Brain pericyte (primary cell): ENCODE results near the gene DLEC1.
A peak's percentile ranks its signal among the peaks of the same experiment; 100 is the strongest.
"Not testable (repeated sequence)": the region's sequence is repeated elsewhere in the genome, so short reads cannot be mapped to it uniquely, and the experiment has no call there.

Experiments used
- DNase-seq: peaks from one replicate; pipeline ENCODE4 v3.0.0-alpha.2; 2012; ENCODE audit warnings: low read depth, low spot score

Gene DLEC1

DNA sequence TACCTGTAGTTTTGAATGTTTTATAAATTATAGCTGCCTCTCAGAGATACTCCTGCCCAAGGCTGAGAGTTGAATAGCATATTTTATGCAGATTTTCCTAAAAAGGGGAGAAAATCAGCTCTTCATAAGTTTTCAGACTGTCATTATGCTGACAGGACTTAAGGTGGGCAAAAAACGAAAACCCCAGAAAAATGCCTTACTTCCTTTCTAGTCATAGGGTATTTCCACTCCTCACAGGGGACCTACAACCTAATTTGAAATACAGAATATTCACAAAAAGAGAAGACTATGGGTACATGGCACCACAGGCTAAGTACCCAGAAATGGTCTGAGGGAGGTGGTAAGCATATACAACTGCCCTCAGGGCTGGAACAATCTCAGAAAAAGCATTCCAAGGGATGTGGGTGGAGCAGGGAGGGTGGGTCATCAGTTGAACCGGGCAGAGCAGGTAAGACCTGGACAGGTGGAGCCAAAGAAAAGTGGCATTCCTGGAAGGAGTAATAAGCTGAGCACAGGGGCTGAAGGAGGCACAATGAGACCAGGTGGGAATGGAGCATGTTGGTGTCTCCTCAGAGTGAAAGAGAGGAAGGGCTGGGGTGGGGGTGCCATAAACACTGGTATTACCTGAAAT lies 115.7 kb downstream of the DLEC1 start:
- no peak for DNase-seq

DNA sequence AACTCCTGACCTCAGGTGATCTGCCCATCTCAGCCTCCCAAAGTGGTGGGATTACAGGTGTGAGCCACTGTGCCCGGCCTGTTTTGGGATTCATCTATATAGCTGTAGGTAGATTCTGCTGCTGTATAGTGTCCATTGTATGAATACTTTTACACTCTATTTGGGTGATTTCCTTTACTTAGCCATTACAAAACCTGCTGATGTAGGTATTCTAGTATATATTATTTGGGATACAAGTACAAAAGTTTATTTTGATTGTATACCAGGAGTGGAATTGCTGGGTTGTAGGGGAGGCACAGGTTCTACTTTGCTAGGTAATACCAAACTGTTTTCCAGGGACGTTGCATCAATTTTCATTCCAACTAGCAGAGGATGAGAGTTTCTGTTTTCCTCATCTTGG lies 116.8 kb downstream of the DLEC1 start:
- no peak for DNase-seq

DNA sequence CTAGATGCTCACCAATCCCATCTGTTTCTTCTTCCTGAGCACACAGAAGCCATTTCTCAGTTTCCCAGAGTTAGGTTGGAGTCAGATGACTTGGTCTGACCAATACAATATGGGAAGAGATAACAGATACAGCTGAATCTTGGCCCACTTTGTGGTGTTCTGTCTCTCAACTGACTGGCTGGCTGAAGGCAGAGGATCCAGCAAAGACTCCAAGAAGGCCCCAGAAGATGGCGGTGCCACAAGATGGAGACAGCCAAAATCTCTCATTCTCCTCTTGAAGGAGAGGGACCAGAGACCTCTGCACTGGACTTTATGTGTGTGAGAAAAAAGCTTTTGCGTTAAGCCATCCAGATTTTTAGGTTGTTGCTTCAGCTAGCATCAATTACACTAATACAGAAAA lies 118.1 kb downstream of the DLEC1 start:
- DNase-seq: no peak

DNA sequence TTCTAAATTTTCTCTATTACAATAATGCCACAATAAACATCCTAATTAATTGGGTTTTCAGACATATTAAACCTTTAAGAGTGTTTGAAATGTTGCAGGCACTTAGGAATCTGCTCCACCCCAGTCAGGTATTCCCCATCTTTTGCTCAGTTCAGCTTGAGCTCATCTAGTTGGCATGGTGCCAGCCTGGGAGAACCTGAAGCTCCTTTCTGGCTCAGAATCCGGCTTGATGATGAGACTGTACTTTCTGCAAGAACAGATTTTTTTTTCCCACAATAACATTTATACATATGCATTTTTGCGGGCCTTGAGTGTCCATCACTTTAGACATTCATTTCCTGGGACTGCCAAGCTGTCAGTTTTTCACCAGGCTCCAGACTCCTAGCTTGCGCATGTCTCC lies 118.6 kb downstream of the DLEC1 start:
- no peak for DNase-seq

DNA sequence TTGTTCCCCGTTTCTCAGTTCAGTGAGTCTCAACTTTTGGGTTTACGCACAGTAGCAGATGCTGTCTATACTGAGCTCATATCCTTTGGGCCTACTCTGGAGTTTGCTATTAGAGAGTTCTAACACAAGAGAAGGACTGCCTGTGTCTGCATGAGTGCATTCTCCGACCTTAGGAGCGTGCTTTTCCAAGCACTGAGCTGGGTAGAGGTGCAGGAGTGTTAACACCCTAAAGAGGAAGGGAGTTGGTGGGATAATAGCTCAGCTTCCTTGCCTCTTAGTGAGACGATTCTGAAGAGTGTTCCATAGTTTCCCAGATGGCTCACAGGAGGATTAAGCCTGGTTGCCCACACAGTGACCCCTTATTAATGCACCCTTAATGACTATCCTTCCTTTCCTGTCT lies 119.5 kb downstream of the DLEC1 start:
- no peak for DNase-seq

DNA sequence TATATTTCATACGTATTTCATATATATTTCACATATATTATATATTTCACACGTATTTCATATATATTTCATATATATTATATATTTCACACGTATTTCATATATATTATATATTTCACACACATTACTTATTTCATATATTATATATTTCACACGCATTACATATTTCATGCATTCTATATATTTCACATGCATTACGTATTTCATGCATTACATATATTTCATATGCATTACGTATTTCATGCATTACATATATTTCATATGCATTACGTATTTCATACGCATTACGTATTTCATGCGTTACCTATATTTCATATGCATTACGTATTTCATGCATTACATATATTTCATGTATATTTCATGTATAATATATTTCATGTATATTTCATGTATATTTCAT lies 121.7 kb downstream of the DLEC1 start:
- not testable (repeated sequence) for DNase-seq

DNA sequence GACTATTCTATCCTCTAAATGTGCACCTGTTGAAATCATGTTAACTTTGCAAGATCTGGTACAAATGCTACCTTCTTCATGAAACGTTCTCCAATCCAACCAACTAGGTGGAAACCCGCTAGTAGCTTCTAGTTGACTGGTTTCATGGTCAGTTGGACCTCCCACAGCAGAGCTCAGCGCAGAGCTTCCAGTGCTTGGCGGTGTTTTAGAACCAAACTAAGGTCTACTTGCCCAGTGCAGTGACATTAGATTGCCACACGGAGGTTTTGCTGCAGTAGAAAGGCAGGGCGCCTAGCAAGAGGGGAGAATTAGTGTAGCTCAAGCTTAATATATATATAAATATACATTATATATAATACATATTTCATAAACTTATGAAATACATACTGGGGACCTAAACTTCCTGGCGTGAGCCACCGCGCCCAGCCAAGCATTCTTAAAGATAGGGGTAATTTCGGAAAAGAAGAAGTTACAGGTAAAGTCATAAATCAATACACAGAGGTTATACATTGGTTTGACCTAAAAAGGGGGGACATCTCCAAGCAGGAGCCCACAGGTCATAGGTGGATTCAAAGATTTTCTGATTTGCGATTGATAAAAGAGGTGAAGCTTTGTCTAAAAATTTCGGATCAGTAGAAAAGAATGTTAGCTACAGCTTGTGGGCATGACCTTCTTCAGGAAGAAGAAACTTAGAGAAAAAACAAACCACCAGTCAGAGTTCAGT lies 124.3 kb downstream of the DLEC1 start:
- DNase-seq: no peak

DNA sequence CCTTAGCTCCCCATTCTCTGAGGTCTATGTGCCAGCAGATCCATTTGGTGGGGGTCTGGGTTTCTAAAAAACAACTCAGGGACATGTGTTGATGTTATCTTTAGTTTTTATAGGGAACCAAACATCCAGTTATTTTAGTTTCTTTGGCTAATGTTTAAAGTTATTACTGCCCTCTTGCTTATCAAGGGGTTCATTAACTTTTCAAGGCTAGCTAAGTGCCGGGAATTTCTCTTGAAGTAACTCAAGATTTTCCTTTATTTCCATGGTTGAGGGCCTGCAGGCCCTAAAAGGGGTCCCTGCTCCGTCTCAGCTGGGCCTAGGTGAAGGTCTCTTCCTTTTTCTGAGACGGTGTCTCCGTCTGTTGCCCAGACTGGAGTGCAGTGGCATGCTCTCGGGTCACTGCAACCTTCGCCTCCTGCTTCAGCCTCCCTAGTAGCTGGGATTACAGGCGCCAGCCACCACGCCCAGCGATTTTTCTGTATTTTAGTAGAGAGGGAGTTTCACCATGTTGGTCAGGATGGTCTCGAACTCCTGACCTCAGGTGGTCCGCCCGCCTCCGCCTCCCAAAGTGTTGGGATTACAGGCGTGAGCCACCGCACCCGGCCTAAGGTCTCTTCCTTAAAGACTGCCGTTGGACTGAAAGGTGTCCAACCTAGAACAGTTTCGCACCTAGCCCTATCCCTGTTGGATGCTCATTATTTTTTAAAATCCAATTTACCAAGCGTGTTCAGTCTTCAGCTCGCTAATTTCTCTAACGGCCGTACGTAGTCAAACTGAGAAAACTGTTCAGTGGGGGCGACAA lies 125.0 kb downstream of the DLEC1 start:
- no peak for DNase-seq

DNA sequence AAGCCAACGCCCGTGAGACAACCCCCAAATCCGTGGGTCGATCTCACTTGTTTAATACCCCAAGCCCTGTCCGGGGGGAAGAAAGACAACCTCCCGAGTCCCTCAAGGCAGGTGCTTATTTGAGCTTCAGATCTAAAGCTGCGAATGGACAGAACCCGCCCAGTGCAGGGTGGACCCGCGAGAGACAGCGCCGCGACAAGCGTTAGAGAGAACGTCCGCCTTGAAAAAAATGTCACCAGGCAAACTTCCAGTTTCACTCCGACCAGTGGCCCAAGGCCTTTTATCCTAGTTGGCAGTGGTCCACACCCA lies 125.6 kb downstream of the DLEC1 start:
- no peak for DNase-seq

DNA sequence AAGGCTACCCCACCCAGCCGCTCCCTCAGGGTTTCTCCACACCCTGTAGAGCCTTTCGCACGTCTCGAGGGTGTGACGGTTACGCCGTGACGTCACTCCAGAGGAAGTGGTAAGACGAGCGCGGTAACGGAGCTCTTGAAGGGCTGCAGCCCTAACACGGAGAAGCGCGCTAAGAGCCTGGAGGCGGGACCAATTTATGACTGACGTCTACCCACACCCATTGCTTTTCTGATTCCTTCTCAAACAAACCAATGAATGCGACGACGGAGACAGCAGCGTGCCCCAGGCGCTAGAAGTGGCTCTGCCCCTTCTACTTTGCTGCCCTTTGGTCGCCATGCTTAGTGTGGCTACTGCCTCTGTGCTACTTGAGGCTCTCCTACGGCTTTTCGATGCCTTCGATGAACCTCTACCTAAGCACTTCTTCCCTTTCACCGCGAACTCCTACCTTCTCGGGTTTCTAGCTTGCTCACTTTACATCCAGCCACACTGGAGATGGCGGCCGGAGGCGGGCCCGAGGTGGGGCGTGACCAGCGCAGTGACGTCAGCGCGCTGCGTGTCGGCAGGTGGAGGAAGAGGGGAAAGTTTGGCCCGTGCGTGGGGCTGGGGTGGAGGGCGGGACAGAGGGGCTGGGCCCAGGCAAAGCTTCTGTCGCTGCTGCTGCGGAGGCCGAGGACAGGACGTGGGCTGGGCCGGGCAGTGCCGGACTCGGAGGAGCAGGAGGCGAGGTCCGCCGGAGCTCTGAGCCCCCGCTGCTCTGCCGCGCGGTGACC lies 126.1 kb downstream of the DLEC1 start, which contains the start of gene OXSR1:
Gene OXSR1, plus strand, starts transcription at position 586 of the 770 bp plus-strand sequence. CDS start 340 bp downstream, outside the sequence.
- peak; percentile 98 for DNase-seq

DNA sequence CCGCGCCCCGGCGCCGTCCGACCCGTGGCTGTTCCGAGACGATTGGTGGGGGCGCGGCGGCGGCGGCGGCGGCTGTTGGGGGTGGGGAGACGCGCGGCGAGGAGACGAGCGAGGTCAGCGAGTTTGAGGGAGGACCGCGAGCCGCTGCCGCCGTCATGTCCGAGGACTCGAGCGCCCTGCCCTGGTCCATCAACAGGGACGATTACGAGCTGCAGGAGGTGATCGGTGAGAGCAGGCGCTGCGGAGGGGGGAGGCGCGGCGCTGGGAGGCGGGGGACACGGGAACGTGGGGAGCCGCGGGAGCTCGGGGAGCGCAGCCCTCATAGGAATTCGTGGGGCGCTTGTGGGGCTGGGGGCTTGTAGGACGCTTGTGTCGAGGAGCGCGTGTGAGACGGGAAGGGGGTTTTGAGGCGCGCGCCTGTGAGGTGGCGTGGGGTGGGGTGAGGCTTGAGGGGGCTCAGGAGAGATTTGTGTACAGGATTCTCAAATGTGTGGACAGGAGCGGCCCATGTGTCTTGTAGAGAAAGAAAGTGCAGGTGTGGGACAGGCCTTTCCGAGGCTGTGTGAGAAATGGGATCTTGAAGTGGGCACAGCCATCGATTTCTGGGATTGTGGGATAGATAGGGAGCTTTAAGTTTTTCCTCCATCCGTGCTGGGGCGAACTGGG lies 126.8 kb downstream of the DLEC1 start:
- no peak for DNase-seq

DNA sequence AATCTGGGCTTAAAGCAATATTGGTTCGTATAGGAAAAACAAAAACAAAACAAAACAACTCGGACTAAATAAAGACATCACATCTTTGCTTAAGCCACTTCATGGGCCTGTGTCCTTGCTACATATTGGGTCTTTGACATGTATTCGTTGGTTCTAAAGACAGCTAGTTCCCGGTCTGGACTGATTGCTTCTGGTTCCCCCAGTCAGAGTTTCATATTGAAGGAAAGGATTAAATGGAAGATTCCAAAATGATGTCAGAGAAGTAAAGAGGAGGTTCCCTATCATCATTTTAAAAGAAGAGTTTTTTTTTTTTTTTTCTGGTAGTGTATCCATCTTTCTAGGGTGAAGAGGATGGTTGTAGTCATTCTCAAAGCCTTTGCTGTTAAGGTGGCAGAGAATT lies 128.6 kb downstream of the DLEC1 start:
- no peak for DNase-seq

DNA sequence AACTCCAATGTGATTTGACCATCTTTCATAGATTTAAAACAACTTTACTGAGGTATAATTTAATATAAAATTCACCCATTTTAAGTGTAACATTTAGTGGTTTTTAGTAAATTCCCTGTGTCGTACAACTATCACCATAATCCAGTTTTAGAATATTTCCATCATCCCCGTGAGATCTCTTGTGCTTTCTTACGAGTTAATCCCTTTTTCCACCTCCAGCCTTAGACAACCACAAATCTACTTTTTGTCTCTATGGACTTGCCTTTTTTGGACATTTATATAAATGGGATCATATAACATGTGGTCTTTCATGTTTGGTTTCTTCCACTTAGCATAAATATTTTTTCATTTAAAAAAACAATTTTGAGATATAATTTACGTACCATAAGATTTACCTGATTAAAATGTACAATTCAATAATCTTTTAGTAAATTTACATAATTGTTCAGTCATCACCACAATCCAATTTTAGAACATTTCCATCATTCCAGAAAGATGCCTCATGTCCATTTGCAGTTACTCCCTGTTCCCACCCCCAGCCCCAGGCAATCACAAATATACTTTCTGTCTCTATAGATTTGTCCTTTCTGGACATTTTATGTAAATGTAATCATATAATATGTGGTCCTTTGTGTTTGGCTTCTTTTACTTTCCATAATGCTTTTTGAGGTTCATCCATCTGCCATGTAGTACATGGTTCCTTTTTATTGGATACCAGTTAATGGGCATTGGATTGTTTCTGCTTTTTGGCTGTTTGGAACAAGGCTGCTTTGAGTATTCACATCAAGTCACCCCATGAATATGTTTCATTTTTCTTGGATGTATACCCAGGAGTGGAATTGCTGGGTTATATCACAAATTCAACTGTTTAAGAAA lies 129.4 kb downstream of the DLEC1 start:
- DNase-seq: no peak

DNA sequence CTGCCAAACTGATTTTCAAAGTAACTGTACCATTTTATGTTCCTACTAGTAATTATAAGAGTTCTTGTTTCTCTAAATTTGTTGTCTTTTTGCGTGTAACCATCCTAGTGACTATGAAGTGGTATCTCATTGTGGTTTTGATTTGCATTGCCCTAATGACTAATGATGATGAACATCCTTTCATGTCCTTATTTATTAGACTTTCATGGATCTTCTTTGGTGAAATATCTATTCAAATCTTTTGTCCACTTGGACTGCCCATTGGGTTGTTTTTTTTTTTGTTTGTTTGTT lies 130.0 kb downstream of the DLEC1 start:
- no peak for DNase-seq

DNA sequence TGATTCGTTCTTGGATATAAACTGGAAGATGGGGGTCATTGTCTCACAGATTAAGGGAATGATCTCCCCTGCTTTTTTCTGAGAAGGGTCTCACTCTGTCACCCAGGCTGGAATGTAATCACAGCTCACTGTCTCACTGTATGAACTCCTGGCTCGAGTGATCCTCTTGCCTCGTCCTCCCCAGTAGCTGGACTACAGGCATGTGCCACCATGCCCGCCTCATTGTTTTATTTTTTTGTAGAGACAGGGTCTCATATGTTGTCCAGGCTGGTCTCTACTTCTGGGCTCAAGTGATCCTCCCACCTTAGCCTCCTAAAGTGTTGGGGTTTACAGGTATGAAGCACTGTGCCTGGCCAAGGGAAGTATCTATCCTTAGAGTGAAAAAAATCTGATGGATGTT lies 131.7 kb downstream of the DLEC1 start:
- no peak for DNase-seq

DNA sequence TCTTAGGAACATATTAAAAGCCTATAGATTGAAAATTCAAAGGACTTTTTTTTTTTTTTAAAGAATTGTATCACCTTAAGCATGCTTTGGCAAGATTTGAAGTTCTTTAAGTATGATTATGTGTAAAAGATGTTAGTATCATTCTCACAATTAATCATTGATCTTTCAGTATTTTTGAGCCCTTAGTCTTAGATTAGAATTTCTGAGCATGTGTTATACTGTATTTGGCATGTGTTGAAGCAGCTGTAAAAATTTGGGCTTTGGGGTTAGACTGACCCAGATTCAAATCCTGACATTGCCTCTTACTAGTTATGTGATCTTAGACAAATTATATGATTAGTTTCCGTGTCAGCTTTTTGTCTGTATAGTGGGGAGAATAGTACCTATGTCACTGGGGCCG lies 132.6 kb downstream of the DLEC1 start:
- no peak for DNase-seq
